GM12878 (cell line): Measurements from ENCODE around the gene MYO1E. TPM values are rescaled to one million over a fixed set of nuclear protein-coding genes. Genes with fewer than 3 reads are reported as not detected.
A peak's percentile ranks its signal among the peaks of the same experiment; 100 is the strongest.

Source experiments
- ATAC-seq: fragments of 200-7000 bp; cut with Tn5 transposase; 3 replicates; pipeline ENCODE4 v1.9.1; 2020; ENCODE audit warnings: mild to moderate bottlenecking, moderate library complexity
- BruUV-seq: library from RNA; stranded (reverse); fragments of 400-500 nt; replicated peaks from 2 replicates; lab custom pipeline; 2021; lab: Mats Ljungman, UMichigan
- CTCF ChIA-PET: fragments of 300-600 bp; sonication (Branson Sonifier 250); formaldehyde crosslinking; extraction: SDS; loops from one replicate; lab custom pipeline; 2021; ENCODE audit warnings: inconsistent platforms; lab: Yijun Ruan, JAX
- POLR2A ChIA-PET: fragments of 350-600 bp; formaldehyde crosslinking; extraction: SDS; loops from one replicate; lab custom pipeline; 2021; ENCODE audit warnings: inconsistent platforms; lab: Charles Lee
- RAD21 ChIA-PET: fragments of 300-600 bp; sonication (Branson Sonifier 250); formaldehyde crosslinking; loops from one replicate; lab custom pipeline; 2023; ENCODE audit warnings: antibody characterized with exemption; ENCODE audit not compliant: unreplicated experiment; lab: Charles Lee
- SMC1A ChIA-PET: fragments of 300-600 bp; sonication (Branson Sonifier 250); formaldehyde crosslinking; loops from one replicate; lab custom pipeline; 2023; ENCODE audit not compliant: unreplicated experiment, uncharacterized antibody; lab: Charles Lee
- DNase-seq: peaks from one replicate; pipeline ENCODE4 v3.0.0-alpha.2; 2011; ENCODE audit warnings: low read depth, low spot score
- FAIRE-seq: peaks from 3 replicates; lab custom pipeline; 2011; peaks lifted over from hg19 to GRCh38; lab: Jason Lieb, UNC
- H2AFZ ChIP-seq: 2 replicates; pipeline ENCODE4 v1.6.0; 2011; ENCODE audit warnings: low read depth, low read length, control low read depth; ENCODE audit not compliant: control insufficient read depth
- H3K27ac ChIP-seq: 2 replicates; pipeline ENCODE4 v1.5.1; 2011; ENCODE audit warnings: control low read depth; ENCODE audit not compliant: control insufficient read depth, insufficient read depth
- H3K27me3 ChIP-seq, 2 experiments: replicated peaks in 1 of 2; 2 replicates each; pipeline versions ENCODE4 v1.6.0 to v1.6.1; 2011; ENCODE audit warnings: low read length in 1 of 2; ENCODE audit not compliant: control insufficient read depth in 2 of 2, insufficient read depth in 2 of 2
- H3K36me3 ChIP-seq, 2 experiments: 2 replicates each; pipeline ENCODE4 v1.5.1; 2011; ENCODE audit warnings: low read length in 1 of 2; ENCODE audit not compliant: control insufficient read depth in 2 of 2, insufficient read depth in 2 of 2
- H3K4me1 ChIP-seq: 2 replicates; pipeline ENCODE4 v1.6.1; 2011; ENCODE audit warnings: mild to moderate bottlenecking, low read length, moderate library complexity, mixed read lengths; ENCODE audit not compliant: control insufficient read depth, insufficient read depth
- H3K4me2 ChIP-seq: 2 replicates; pipeline ENCODE4 v1.6.0; 2011; ENCODE audit warnings: control low read depth; ENCODE audit not compliant: control insufficient read depth, insufficient read depth
- H3K4me3 ChIP-seq: fragments of 200-600 bp; sonication (generic); 2 replicates; pipeline ENCODE4 v1.5.1; 2016
- H3K79me2 ChIP-seq: 2 replicates; pipeline ENCODE4 v1.6.0; 2011; ENCODE audit warnings: low read length; ENCODE audit not compliant: control insufficient read depth, insufficient read depth
- H3K9ac ChIP-seq: 2 replicates; pipeline ENCODE4 v1.8.0; 2011; ENCODE audit warnings: low read length, control low read depth, mixed read lengths; ENCODE audit not compliant: control insufficient read depth, insufficient read depth
- H3K9me3 ChIP-seq: replicated peaks from 3 replicates; pipeline ENCODE4 v1.5.1; 2011; ENCODE audit warnings: mild to moderate bottlenecking, low read length; ENCODE audit not compliant: control insufficient read depth, insufficient read depth
- H4K20me1 ChIP-seq: 2 replicates; pipeline ENCODE4 v1.6.0; 2011; ENCODE audit not compliant: control insufficient read depth, insufficient read depth
- BACH1 ChIP-seq: fragments of 450-650 bp; IDR thresholded peaks from 2 replicates; pipeline ENCODE4 v1.6.1; 2017; ENCODE audit warnings: mild to moderate bottlenecking, borderline replicate concordance
- CEBPB ChIP-seq, 2 experiments: fragments of 150-350 bp in 1 of 2; IDR thresholded peaks; 2 replicates each; pipeline ENCODE4 v1.6.1; 2012 to 2014; ENCODE audit warnings: low read depth in 2 of 2, low read length in 2 of 2, borderline replicate concordance in 1 of 2, inconsistent platforms in 1 of 2
- CHD2 ChIP-seq: IDR thresholded peaks from 2 replicates; pipeline ENCODE4 v1.6.1; 2011; ENCODE audit warnings: low read depth, low read length, improper control_type of control experiment, borderline replicate concordance
- CREB1 ChIP-seq: IDR thresholded peaks from 2 replicates; pipeline ENCODE4 v1.6.1; 2012; ENCODE audit warnings: low read depth, mild to moderate bottlenecking, inconsistent platforms
- FOXM1 ChIP-seq: IDR thresholded peaks from 2 replicates; pipeline ENCODE4 v1.6.1; 2012; ENCODE audit warnings: low read depth, mild to moderate bottlenecking, inconsistent platforms, low read length, moderate library complexity
- GABPA ChIP-seq: IDR thresholded peaks from 2 replicates; pipeline ENCODE4 v1.6.1; 2014; ENCODE audit warnings: antibody characterized with exemption, low read depth, mild to moderate bottlenecking, inconsistent platforms
- IKZF2 ChIP-seq, 2 experiments: fragments of 450-650 bp; IDR thresholded peaks; 2 replicates each; pipeline ENCODE4 v1.6.1; 2017; ENCODE audit warnings: mild to moderate bottlenecking in 2 of 2, moderate library complexity in 2 of 2
- KLF5 ChIP-seq: fragments of 450-650 bp; IDR thresholded peaks from 2 replicates; pipeline ENCODE4 v1.6.1; 2014; ENCODE audit warnings: mild to moderate bottlenecking; ENCODE audit not compliant: partially characterized antibody
- LARP7 ChIP-seq: fragments of 450-650 bp; IDR thresholded peaks from 2 replicates; pipeline ENCODE4 v1.6.1; 2017; ENCODE audit warnings: mild to moderate bottlenecking
- PRDM15 ChIP-seq: fragments of 450-650 bp; formaldehyde crosslinking; IDR thresholded peaks from 2 replicates; pipeline ENCODE4 v1.4.0; 2020; ENCODE audit warnings: mild to moderate bottlenecking, moderate library complexity
- RB1 ChIP-seq: fragments of 450-650 bp; formaldehyde crosslinking; IDR thresholded peaks from 2 replicates; pipeline ENCODE4 v1.6.1; 2017; ENCODE audit warnings: mild to moderate bottlenecking, borderline replicate concordance
- RUNX3 ChIP-seq: IDR thresholded peaks from 2 replicates; pipeline ENCODE4 v1.6.1; 2012; ENCODE audit warnings: low read length, inconsistent platforms
- SKIL ChIP-seq: fragments of 450-650 bp; IDR thresholded peaks from 2 replicates; pipeline ENCODE4 v1.6.1; 2017; ENCODE audit warnings: mild to moderate bottlenecking, low read depth, inconsistent platforms; ENCODE audit not compliant: poor library complexity, severe bottlenecking
- SMARCA5 ChIP-seq: fragments of 450-650 bp; IDR thresholded peaks from 2 replicates; pipeline ENCODE4 v1.6.1; 2017; ENCODE audit warnings: mild to moderate bottlenecking
- SP1 ChIP-seq: IDR thresholded peaks from one replicate; pipeline ENCODE4 v1.6.1; 2011; ENCODE audit warnings: low read depth, low read length
- TCF7 ChIP-seq: IDR thresholded peaks from 2 replicates; pipeline ENCODE4 v1.6.1; 2014; ENCODE audit warnings: antibody characterized with exemption, borderline replicate concordance
- WGBS: methylation state at CpG from one replicate; pipeline ENCODE4 v1.1.6; 2016; ENCODE audit warnings: low lambda C conversion rate; ENCODE audit not compliant: insufficient replicate concordance, insufficient coverage; ENCODE audit errors: missing lambda C conversion rate; 5-methylcytosine and 5-hydroxymethylcytosine counted together
- in situ Hi-C: fragments of 300-500 bp; cut with MboI; formaldehyde crosslinking; loops from 9 replicates; pipeline ENCODE4 v1.14.3; 2018; ENCODE audit warnings: mixed read lengths
- intact Hi-C: fragments of 100-400 bp; cut with micrococcal nuclease; formaldehyde crosslinking; loops from one replicate; pipeline ENCODE4 v1.14.2; 2022; ENCODE audit not compliant: unreplicated experiment
- polyA plus RNA-seq, 11 experiments: library from polyadenylated mRNA; depleted of rRNA in 4 of 11; unstranded in 6 of 11; stranded (reverse) in 5 of 11; fragments of >200 nt; fragmentation: Nextera tagmentation in 4 of 11; fragmentation: Illumina TruSeq in 1 of 11; extraction: Ambion mirVana in 4 of 11; extraction: Trizol in 1 of 11; gene quantifications; 1 replicate in 1 of 11; 2 replicates in 10 of 11; pipeline versions ENCODE4 v1.2.1 to v1.2.3, GENCODE V29; 2011 to 2016; ENCODE audit warnings: inconsistent platforms in 2 of 11, missing spikeins in 2 of 11, low read depth in 1 of 11
- total RNA-seq, 4 experiments: library from RNA; depleted of rRNA in 3 of 4; stranded (reverse); fragments of >200 nt in 3 of 4; fragmentation: Illumina TruSeq in 1 of 4; extraction: Trizol in 1 of 4; gene quantifications; 2 replicates each; pipeline versions ENCODE4 v1.2.1 to v1.2.3, GENCODE V29; 2013 to 2021

The MYO1E gene
- total and polyA plus RNA-seq, 10 of the 15 experiments (the other 5 are each of a cell fraction or from before 2014, with no cell fraction given) = 10.3 to 266 (median 64.9) TPM

GRCh38 chr15:59243622-59244021, 129.0 kb downstream of the MYO1E start:
- SMC1A ChIA-PET = interaction anchor here (0.7 to 6.8 kb wide), 8 partner anchors 8 to 264 kb away, joined by 3 to 91 read pairs (median 26); no protein-coding TSS in a partner anchor

More at GRCh38 chr15:59243622-59244021, 129.0 kb downstream of the MYO1E start:
- no peaks in the 10 kb centered on the region for H3K27me3 ChIP-seq
- TSS peak; percentile 8 for BruUV-seq
- H3K4me3 ChIP-seq = no peak overlapping the region
- no peak overlapping the region for H3K9ac ChIP-seq
- POLR2A ChIA-PET = interaction anchor here (0.8 to 2.7 kb wide), 4 partner anchors 9 to 111 kb away, joined by 3 to 10 read pairs (median 4); no protein-coding TSS in a partner anchor
- H3K9me3 ChIP-seq = no peaks in the 10 kb centered on the region
- H3K4me1 ChIP-seq = peaks cover 29% of the 10 kb centered on the region
- peaks cover 31% of the 10 kb centered on the region for H3K79me2 ChIP-seq
- peaks cover 3 to 34% of the 10 kb centered on the region in 2 experiments; a peak in 3 of 4 replicates for H3K36me3 ChIP-seq
- FAIRE-seq (no peak), DNase-seq (no peak), ATAC-seq (no peak)
- H2AFZ ChIP-seq = no peak overlapping the region
- CTCF ChIA-PET = interaction anchor here (0.6 to 6.9 kb wide), 7 partner anchors 9 to 263 kb away, joined by 3 to 83 read pairs (median 4); no protein-coding TSS in a partner anchor
- no peak overlapping the region for H3K4me2 ChIP-seq
- TF ChIP-seq IKZF2 (IDR thresholded peaks at IDR 0.05) (no peak), RUNX3 (peak; percentile 34; the same call in 1 of the 2 replicates), BACH1 (no peak), GABPA (no peak), RB1 (no peak), CHD2 (no peak), FOXM1 (0 out of 2 replicates have a peak, but pooled peaks have one; percentile 4), SKIL (no peak), CEBPB (IDR thresholded peaks at IDR 0.05; ENCODE audit: borderline replicate concordance in 1 of 2, low read depth in 2 of 2, low read length in 2 of 2) (no peak), PRDM15 (CRISPR knock-in tag) (no peak), SMARCA5 (no peak), KLF5 (no peak), CREB1 (no peak), TCF7 (peak; percentile 68), LARP7 (no peak), SP1 (no peak)
- RAD21 ChIA-PET = interaction anchor here (0.7 to 8.6 kb wide), 8 partner anchors 14 to 256 kb away, joined by 3 to 99 read pairs (median 8); no protein-coding TSS in a partner anchor
- 99% methylated on average over 5 of the region's 5 CpGs for WGBS
- no peaks in the 10 kb centered on the region for H4K20me1 ChIP-seq
- H3K27ac ChIP-seq = peak overlapping the region; percentile 64
- intact Hi-C loops = loop anchor here (10.0 kb wide), 1 partner anchor 259 kb away; the partner anchor contains the start of gene RNF111
- in situ Hi-C loops = loop anchor here (5.0 kb wide), 1 partner anchor 169 kb away; no protein-coding TSS in a partner anchor
